Panc1 (cell line): Measurements from ENCODE around the gene SGCA.

Experiments
- CTCF ChIP-seq: fragments of 450-650 bp; IDR thresholded peaks from 2 replicates; pipeline ENCODE4 v1.5.1; 2017; ENCODE audit warnings: mild to moderate bottlenecking
- POLR2AphosphoS5 ChIP-seq: IDR thresholded peaks from 2 replicates; pipeline ENCODE4 v1.6.1; 2012; ENCODE audit warnings: mild to moderate bottlenecking, low read depth, low read length, moderate library complexity
- REST ChIP-seq, 2 experiments: IDR thresholded peaks; 2 replicates each; pipeline ENCODE4 v1.6.1; 2011 to 2012; ENCODE audit warnings: low read depth in 2 of 2, control low read depth in 1 of 2, low read length in 1 of 2, mild to moderate bottlenecking in 1 of 2, moderate library complexity in 1 of 2; ENCODE audit not compliant: insufficient read depth in 1 of 2
- TCF7L2 ChIP-seq: IDR thresholded peaks from 2 replicates; pipeline ENCODE4 v1.6.1; 2011; ENCODE audit warnings: mild to moderate bottlenecking, low read depth, low read length, inconsistent platforms

GRCh38 chr17:50133028-50133768 lies 32.6 kb upstream of the SGCA start:
- TF ChIP-seq REST (IDR thresholded peaks at IDR 0.05; ENCODE audit: insufficient read depth in 1 of 2, low read depth in 2 of 2, low read length in 1 of 2), result no peak
- no peak for TF ChIP-seq CTCF
- peak; percentile 63 for TF ChIP-seq TCF7L2
- TF ChIP-seq POLR2AphosphoS5, result peak; percentile 33
